Stimulated activated CD8-positive, alpha-beta memory T cell treated with anti-CD3 and anti-CD28 coated beads, Interleukin-12 subunit alpha, Interleukin-12 subunit beta, amount 100 ng/mL, for 1 hour (primary cell): ENCODE measurements around the gene CELSR1.

Experiments
- DNase-seq: peaks from one replicate; pipeline ENCODE4 v3.0.0-alpha.2; 2020; ENCODE audit warnings: low read depth

The CELSR1 gene

DNA sequence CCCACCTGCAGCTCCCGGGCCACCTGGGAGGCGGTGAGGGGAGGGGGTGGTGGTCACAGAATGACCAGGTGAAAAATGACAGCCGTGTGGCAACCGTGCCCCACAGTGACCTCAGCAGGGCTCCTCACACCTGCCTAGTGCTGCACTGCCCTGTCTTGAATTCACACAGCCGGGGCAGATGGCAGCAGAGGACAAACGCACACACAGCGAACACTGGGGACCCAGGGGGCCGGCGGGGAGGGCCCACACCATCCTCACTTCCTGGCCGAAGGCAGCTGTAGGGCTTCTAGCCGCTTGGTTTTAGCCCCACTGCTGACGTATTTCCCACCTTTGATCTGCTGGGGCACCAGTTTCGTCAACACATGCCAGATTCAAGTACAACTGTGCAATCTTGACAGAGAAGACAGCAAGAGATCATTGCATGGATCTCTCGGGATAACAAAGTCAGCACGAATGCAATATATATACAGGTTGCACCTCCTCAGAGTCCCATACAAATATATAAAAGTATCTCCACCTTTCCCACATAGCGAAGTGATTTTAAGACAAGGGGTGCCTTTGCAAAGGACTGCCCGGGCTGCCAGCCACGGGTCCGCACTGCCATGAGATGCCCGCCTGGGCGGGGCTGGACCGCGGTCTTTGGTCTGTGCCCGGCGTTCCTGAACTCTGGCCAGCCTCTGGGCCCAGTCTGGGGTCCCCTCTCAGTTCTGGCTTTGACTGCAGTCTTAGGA lies 175.1 kb downstream of the CELSR1 start:
- DNase-seq: no peak

DNA sequence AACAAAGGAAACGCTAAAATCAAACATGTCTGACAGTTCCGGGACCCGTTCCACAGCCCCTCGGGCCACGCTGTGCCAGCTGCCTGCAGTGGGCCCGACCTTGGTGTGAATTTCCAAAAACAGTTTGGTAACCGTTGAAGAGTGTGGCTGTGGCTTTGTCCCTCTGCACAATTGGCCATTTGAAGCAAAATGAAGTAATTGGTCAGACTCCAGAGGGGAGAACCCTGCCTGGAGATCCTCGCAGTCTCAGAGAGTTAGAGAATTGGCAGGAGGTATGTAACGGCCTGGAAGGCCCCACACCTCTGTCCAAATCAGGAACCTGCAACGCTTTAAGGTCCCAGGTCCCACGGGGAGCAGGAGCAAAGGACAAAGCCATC lies 175.6 kb downstream of the CELSR1 start:
- DNase-seq: no peak

DNA sequence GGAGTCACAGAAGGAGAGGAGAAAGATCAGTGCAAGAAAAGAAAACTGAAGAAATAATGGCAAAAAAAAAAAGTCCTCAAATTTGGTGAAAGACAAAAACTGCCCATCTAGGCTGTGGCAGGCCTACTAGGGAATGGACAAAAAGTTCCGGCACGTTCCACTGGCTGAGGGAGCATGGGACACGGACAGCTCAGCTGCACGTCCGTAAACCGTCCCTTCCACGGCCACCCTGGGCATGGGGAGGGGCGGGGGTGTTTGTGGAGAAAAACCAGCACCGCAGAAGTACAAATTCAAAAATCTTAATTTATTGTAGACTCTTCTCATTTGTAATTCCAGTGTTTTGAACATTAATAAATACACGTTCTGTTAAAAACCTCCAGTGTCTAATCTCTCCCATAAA lies 176.5 kb downstream of the CELSR1 start:
- no peak for DNase-seq

DNA sequence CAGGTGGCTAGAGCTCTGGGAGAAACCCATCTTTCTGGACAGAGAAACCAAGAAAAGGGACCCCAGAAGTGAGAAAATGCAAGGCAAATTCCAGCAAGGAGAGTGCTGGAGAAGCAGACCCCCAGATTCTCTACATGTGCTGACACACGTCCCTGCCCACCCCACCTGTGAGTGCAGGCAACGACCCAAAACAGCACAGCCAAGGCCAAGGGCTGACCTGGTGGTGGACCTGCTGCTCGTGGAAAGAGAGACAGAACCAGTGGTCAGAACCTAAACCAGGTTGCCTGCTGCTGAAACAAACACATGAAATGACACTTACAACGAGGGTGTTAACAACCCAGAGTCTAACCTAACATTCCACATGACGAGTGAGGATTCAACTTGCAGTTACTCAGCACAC lies 177.3 kb downstream of the CELSR1 start:
- no peak for DNase-seq

DNA sequence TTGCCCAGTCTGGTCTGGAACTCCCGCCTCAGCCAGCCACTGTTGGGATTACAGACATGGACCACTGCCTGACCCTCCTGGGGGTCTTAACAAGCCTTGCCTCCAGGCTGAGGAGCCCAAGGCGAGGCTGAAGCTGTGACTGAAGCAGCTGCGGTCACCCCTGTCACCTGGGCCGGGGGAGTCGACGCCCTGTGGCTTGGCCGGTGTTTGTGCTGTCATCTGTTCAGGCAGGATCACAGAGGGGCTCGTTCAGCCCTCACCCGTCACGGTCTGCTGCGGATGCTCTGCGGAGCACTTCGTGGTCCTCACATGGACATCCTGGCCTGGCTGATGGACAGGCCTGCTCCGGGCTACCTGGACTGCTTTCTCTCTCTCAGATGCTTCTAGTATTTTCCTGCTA lies 178.1 kb downstream of the CELSR1 start:
- DNase-seq: no peak

DNA sequence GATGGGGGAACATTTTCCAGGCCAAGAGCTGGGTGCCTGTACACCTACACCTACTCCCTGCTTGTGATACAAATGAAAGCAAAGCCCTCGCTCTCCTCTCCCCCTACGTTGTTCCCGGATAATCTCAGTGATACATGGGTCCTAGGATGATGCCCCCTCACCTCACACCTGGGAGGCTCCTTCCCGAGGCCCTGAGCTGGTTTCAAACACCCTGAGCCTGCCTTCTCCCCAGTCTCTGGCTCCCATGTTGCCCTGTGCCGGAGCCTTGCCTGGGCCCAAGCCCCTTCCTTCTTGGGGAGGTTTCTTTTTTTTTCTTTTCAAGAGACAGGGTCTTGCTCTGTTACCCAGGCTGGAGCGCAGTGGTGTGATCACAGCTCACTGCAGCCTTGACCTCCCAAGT lies 178.7 kb downstream of the CELSR1 start:
- DNase-seq: no peak

DNA sequence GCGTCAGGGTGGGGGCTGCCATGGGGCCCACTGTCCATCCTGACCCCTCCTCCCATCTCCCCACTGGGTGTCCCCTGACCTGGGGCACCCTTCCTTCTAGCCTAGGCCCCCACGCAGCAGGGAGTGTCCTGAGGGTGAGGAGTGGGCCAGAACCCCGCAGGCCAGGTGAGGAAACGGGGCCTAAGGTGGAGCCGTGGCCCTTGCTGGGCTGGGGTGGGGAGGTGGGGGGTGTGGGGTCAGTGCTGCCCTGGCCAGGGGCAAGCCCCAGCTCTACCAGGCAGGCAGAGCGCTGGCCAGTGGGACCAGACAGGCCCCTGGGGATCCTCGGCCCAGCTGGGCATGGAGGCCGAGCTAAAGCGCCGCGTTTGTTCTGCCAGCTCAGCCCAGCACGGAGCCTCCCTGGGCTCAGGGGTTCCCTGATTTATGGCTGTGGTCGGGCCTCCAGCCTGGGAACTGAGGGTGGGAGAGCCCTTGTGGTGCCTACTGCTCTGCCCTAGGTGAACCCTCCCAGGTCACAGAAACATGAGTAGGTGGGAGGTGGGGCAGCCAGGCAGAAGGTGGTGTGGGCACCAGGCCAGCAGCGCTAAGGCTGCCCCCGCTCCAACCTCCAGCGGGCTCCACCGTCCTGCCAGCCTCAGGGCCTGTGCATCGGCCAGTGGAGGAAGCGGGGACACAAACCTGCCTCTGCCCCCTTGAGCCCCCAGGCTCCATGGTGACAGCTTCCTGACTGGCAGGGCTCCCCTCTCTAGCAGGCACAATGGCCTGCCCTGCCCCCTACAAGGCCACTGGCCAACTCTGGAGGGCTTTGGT lies 179.5 kb downstream of the CELSR1 start:
- no peak for DNase-seq

DNA sequence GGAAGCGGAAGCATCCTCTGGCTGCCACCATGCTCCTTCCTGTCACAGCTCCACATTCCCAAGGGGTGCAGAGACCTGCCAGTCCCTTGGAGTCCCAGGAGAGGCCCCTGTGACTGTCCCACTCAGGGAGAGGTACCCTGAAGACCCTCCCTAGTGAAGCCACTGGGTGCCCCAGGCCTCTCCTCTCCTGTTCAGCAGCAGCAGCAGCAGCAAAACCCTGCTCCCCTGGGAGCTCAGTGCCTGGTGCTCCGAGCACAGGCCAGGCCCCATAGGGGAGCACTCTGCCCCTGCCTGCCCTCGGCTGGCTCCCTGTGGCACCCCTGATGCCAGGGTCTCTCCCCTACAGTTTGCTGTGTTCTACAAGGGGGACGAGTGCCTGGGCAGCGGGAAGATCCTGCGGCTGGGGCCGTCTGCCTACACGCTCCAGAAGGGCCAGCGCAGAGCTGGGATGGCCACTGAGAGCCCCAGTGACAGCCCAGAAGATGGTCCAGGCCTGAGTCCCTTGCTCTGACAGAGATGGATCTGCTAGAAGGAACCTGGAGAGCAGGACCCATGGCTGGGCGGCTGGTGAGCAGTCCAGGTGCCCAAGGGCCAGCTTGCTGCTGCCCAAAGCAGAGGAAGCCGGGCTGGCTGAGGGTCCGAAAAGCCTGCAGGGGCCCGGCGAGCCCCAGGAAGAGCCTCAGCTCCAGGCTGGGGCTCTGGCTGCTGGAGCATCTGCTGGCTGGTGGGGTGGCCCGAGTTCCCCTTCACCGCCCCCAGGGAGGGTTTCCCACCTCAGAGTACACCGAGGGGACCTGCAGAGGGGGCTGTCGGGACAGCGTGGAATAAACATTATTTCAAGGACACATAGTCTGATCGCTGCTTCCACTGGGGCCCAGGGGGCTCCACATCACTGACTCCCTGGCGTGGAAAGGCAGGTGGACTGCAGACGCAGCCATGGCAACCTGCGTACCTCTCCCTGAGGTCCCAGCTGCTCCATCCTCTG lies 180.6 kb downstream of the CELSR1 start:
- no peak for DNase-seq

DNA sequence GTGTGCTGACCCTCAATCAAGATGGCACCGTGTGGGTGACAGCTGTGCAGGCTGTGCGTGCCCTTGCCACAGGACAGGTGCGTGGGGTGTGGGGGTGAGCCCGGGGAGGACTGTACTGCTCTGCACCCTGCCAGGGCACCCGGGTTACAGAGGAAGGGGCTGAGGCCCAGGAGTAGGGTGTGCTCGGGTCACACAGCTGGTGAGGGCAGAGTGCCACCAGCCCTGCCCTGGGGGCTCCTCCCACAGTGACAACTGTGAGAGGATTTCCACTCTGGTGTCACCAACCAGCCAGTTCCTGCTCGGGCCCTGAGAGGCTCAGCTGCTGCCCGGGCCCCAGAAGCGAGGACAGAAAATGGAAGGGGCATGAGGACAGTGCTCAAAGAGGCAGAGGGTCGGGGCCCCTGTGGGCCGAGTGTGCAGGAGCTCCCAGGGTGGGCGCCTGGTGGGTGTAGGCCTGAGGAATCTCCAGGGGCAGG lies 181.4 kb downstream of the CELSR1 start:
- DNase-seq: no peak

DNA sequence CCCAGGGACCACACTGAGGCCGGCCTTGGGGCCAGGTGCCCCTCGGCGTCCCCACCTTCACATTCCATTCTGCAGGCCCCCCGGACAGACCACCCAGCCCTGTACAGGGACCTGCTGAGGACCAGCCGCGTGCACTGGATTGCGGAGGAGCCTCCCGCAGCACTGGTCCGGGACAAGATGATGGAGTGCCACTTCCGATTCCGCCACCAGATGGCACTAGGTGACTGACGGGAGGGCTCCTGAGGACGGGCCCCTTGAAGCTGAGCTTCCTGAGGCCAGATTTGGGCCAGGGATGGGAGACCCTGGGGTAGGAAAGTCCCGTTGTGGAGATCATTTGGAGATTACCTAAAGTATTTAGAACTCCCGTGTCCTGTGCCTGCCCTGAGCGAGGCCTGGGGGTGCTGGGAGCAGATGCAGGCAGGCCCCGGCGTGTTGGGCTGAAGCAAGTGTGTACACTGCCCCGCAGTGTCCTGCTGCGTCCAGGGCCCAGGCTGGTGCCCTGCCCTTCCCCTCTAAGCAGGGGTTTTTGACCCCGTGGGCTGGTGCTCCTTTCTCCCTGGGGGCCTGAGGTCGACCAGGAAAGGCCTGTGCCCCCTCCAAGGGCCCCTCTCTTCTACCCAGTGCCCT lies 181.9 kb downstream of the CELSR1 start:
- peak; percentile 31 for DNase-seq

DNA sequence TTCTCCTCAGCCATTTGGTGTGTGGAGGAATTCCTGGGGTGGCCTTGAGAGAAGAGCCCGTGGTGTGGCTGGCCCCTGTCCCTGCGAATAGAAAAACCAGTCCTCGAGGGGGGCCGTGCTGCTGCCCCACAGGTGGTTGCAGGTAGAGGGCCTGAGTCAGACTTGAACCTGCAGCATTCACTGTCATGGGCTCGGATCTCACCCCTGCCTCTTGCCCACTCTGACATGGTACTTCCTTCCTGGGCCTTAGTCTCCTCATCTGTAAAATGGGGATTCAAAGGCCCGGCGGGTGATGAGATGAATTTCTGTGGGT lies 182.5 kb downstream of the CELSR1 start:
- no peak for DNase-seq

DNA sequence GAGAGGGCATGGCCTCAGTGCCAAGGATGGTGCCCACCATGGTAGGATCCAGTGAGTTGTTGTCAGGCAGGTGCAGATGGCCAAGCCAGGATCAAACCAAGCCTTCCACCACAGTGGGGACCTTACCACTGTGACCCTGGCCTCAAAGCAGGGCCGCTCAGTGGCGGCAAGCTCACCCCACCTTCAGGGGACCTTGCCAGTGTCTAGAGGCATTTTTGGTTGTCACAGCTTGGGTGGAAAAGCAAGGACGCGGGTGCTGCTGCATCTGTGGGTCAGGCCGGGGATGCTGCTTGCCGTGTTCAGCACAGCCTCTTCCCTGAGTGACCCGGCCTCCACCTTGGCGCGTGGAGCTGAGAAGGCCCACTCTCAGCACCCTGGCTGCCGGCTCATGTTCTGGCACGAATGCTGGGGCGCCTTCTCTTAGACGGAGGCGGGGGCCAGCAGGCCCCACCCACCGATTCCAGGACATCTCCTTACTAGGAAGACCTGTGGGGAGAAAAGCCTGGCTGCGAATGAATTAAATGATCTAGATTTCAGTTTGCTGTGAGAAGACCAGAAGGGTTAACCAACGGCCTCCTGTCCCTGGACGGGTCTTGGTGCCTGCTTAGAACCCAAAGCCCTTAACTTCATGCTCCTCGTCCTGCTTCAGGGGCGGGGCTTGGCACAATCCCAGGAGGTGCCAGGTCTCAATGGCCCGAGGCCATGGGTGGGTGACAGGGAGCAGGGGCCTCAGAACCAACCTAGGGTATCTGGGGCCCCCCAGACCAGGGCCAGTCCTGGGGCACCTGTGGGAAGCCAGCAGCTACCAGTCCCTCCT lies 183.0 kb downstream of the CELSR1 start:
- no peak for DNase-seq

DNA sequence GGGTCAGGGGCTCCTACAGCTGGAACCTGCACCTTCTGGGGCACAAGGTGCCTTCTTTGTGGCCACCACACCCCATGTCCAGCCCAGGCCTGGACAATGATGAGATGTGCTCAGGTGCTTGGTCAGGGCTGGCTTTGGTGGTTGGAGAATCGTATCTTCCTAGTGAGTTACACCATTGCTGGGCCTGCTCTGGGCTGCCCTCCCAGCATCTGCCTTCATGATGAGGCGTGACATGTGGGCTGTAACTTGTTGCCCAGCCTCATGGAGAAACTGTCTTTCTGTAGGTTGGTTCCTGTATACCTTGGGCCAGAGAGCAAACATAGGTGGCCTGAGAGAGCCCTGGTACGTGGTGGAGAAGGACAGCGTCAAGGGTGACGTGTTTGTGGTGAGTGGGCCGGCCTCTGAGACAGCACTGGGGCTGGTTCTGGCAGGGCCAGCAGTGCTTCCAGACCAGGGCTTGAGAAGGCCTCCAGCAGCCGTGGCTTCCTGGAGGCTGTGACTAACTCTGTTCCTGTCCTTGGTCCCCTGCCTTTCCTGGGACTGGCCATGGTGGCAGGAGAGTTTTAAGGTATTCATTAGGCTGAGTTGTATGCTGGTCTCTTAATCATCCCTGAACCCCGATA lies 183.8 kb downstream of the CELSR1 start:
- DNase-seq: no peak

DNA sequence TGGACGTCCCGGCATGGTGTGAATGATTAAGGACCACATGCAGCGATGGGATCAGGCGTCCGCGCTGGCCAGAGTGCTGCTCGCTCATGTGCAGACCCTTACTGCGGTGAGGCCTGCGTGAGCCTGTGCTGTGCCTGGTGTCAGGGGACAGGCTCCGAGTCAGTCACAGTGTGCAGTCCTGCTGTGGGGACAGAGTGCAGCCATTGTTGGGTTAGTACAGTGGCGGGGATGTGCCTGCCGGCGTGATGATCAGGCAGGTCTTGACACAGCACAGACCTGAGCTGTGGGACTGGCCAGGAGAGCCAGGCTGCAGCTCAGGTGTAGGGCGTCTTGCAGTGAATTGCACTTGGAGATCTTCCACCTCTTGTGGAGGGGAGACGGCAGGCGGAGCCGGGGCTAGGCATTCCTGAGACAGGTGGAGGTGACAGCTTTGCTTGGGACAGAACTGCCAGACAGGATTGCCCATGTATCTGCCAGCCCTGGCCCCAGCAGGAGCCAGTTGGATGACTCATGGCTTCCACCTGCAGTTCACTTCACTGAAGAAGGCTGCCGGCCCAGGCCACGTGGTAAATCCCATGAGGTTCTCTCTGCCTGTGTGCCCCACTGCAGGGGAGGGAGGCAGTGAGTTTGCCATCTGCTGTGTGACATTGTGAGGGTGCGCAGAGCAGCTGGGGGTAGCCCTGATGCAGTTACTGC lies 184.6 kb downstream of the CELSR1 start:
- DNase-seq: no peak

DNA sequence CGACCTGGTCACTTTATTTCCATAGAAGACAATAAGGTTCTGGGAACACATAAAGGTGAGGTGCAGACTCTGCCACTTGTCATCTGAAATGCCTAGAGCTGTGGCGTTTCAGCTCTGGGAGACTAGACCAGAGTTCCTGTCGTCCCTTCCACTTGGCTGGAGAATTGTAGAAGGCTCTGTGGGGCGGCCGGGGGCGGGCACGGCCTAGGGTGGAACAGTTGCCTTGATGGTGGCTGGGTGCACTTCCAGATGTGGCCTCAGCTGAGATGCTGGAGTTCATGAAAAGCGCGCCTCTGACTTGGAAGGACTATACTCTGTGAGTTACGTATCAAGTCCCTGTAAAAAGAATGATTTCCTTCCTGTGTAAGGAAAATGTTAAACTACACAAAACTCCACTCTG lies 185.1 kb downstream of the CELSR1 start:
- no peak for DNase-seq

DNA sequence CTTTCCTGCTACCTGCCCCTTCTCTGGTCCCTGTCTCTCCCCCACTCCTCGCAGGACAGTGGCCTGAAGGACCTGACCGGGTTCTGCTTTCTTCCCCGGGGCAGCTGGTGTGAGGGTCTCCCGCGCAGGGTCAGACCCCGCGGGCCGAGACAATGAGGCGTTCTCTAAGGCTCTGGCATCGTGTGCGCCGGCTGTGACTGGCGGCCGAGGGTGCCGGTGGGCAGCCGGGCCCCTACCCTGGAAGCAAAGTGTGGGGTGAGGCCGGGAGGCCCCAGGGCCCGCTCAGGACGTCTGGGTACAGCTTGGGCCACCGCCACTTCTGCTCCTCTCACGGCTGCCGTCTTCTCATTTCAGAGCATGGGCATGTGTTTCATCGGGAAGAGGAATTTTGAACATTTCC lies 185.7 kb downstream of the CELSR1 start:
- no peak for DNase-seq

DNA sequence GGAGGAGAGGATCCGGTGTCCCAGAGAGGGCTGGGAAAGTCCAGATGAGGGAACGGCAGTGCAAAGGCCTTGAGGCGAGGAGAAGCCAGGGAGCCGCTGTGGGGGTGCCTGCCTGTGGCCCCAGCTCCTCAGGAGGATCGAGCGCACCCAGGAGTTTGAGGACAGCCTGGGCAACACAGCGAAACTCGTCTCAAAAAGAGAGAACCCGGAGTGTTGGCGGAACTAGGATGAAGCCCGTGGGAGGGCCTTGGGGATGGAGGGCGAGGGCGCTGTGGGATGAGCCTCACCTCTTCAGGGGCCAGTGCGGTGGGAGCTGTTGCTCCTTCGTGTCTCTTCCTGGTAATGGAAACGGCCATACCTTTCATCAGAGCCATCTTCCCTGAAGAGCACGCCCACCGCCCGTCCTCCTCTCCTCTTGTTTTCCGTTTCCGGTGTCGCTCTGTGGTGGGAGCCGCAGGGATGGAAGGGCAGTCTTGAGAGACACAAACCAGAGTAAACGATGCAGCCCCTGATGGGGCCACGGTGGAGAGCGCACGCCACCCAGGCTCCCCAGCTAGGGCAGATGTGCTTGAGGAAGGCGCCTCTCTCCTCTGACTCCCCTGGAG lies 186.2 kb downstream of the CELSR1 start:
- no peak for DNase-seq

DNA sequence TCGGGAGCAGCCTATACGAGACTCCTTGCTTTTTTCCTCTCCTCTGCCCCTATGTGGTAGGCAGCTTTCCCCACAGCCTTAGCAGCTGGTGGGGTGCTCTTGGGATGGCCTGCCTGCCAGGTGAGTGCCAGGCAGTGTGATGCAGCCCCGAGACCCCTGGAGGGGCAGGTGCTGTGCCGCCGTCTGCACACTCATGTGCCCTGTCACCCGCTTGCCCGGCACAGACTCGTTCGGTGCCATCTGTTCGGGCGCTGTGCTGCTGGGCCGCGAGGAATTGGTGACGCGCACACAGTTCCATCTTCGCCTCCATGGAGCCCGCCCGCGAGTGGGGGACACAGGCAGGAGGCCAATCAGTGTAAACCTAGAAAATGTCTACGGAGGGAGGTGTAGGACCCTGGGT lies 186.8 kb downstream of the CELSR1 start:
- no peak for DNase-seq

DNA sequence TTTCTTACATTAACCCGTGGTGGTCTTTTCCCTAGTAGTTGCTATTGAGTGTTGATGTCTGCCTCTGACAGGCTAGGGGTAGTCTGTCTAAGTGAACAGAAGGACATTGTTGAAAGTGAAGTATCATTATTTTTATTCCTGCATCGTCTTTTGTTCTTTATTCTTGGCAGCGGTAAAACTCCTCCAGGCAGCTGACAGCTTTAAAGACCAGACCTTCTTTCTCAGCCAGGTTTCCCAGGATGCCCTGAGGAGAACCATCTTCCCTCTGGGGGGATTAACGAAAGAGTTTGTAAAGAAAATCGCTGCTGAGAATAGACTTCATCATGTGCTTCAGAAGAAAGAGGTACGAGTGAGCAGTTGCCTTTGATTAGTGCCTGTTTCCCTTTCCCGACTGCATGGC lies 187.3 kb downstream of the CELSR1 start:
- no peak for DNase-seq

DNA sequence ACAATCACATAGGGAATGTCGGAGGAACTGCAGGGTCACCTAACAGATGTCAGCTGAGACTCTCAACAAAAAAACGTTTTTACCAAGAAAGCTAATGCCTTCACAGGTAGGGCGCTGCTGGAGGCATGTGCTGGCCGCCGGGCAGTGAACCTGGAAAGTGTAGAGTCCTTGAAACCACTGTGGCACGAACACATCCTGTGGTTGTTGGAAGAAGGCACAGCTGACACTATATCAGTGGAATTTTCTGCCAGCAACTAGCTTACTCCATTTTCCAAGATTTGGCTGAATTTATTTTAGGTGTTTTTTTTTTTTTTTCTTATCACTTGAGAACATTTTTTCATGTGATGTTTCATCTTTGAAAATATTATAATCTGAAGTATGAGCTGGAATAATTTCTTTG lies 187.7 kb downstream of the CELSR1 start:
- no peak for DNase-seq
